Measurements from ENCODE around the gene TMEM132A.

GRCh38 chr11:60918251-60918938, 5.9 kb upstream of the TMEM132A start:
- TF ChIP-seq CTCF (IDR thresholded peaks at IDR 0.05) (no peak), POLR2A (IDR thresholded peaks at IDR 0.05) (no peak)
